Neural progenitor cell (in vitro differentiated cells): ENCODE data around the gene RNF114.

Experiments
- EZH2phosphoT487 ChIP-seq: fragments of 200-600 bp; sonication (generic); IDR thresholded peaks from 2 replicates; pipeline ENCODE4 v1.6.1; 2017; ENCODE audit warnings: antibody characterized with exemption
- TF ChIP-seq, protein P1 (sequence below): fragments of 200-600 bp; sonication (generic); IDR thresholded peaks from 2 replicates; pipeline ENCODE4 v1.5.1; 2017; ENCODE audit warnings: antibody characterized with exemption, mild to moderate bottlenecking

DNA sequence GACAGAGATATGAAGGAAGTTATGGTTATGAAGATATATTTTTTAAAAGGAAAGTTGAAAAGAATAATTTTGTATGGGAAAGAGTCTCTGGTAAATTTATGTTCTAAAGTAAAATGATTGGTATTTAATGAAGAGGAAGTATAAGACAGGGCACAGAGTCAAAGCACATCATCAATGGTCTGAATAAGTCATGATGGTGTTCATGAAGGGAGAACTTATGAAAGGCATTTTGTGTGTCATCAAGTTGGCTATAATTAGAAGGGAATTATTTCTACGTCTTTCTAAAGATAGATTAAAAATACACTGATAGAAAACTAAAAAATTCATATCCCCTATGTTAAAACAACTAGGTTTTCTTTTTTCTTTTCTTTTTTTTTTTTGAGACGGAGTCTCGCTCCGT is 25.2 kb downstream of the RNF114 start:
- TF ChIP-seq EZH2phosphoT487 = no peak
- TF ChIP-seq, protein P1, sequence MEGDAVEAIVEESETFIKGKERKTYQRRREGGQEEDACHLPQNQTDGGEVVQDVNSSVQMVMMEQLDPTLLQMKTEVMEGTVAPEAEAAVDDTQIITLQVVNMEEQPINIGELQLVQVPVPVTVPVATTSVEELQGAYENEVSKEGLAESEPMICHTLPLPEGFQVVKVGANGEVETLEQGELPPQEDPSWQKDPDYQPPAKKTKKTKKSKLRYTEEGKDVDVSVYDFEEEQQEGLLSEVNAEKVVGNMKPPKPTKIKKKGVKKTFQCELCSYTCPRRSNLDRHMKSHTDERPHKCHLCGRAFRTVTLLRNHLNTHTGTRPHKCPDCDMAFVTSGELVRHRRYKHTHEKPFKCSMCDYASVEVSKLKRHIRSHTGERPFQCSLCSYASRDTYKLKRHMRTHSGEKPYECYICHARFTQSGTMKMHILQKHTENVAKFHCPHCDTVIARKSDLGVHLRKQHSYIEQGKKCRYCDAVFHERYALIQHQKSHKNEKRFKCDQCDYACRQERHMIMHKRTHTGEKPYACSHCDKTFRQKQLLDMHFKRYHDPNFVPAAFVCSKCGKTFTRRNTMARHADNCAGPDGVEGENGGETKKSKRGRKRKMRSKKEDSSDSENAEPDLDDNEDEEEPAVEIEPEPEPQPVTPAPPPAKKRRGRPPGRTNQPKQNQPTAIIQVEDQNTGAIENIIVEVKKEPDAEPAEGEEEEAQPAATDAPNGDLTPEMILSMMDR = no peak
